Right lobe of liver (tissue), 6 donors: ENCODE measurements around the gene SMIM3. TPM values are rescaled to one million over a fixed set of nuclear protein-coding genes. Genes with fewer than 3 reads are reported as not detected.
"Not testable (repeated sequence)": the region's sequence is repeated elsewhere in the genome, so short reads cannot be mapped to it uniquely, and the experiment has no call there.

Experiments
- ATAC-seq, 4 donors: fragments of 200-7000 bp; cut with Tn5 transposase; one replicate each; pipeline ENCODE4 v1.9.1; 2020; ENCODE audit warnings: mild to moderate bottlenecking in 4 of 4, moderate library complexity in 4 of 4
- DNase-seq, 3 donors: peaks; one replicate each; pipeline ENCODE4 v3.0.0-alpha.2; 2020
- H3K27ac ChIP-seq, 3 donors: fragments of 200-600 bp; one replicate each; pipeline ENCODE4 v1.8.0; 2022
- H3K27me3 ChIP-seq, 2 donors: fragments of 200-600 bp; one replicate each; pipeline ENCODE4 v1.8.0; 2022
- H3K36me3 ChIP-seq, 4 donors: fragments of 200-600 bp; sonication (generic) in 1 of 4; one replicate each; pipeline versions ENCODE4 v1.5.1 to v1.8.0; 2017 to 2022; ENCODE audit warnings: control low read depth in 1 of 4
- H3K4me1 ChIP-seq, 4 donors: fragments of 200-600 bp; sonication (generic) in 1 of 4; one replicate each; pipeline versions ENCODE4 v1.5.1 to v1.8.0; 2017 to 2022; ENCODE audit warnings: control low read depth in 1 of 4
- H3K4me3 ChIP-seq, 3 donors: fragments of 200-600 bp; one replicate each; pipeline ENCODE4 v1.8.0; 2022
- H3K9me3 ChIP-seq, 4 donors: fragments of 200-600 bp; sonication (generic) in 1 of 4; one replicate each; pipeline versions ENCODE4 v1.5.1 to v1.8.0; 2017 to 2022; ENCODE audit warnings: control low read depth in 1 of 4
- POLR2A ChIP-seq: fragments of 450-650 bp; IDR thresholded peaks from one replicate; pipeline ENCODE4 v1.6.1; 2017; ENCODE audit warnings: antibody characterized with exemption, mild to moderate bottlenecking
- WGBS: methylation state at CpG from one replicate; pipeline ENCODE4 v1.1.6; 2018; ENCODE audit warnings: low coverage, low lambda C conversion rate; ENCODE audit not compliant: insufficient coverage; ENCODE audit errors: missing lambda C conversion rate; 5-methylcytosine and 5-hydroxymethylcytosine counted together
- intact Hi-C, 2 donors: fragments of 100-400 bp; cut with DNase I; formaldehyde crosslinking; loops; one replicate each; pipeline versions ENCODE4 v1.11.2 to v1.14.1; 2022
- total RNA-seq, 6 experiments: library from RNA; depleted of rRNA in 2 of 6; stranded (reverse); fragments of >200 nt in 2 of 6; fragmentation: NEBNext Ultra II Directional in 3 of 6; extraction: Animal tissue kit (Norgen Biotek cat#: 25700) in 3 of 6; gene quantifications; one replicate each; pipeline versions ENCODE4 v1.1.0 to v1.2.4, GENCODE V29; 2016 to 2023
- TF ChIP-seq, protein P1 (sequence below), 4 donors: fragments of 200-600 bp in 3 of 4; fragments of 450-650 bp in 1 of 4; IDR thresholded peaks; one replicate each; pipeline versions ENCODE4 v1.5.1 to v1.8.0; 2016 to 2022; ENCODE audit warnings: antibody characterized with exemption in 4 of 4, mild to moderate bottlenecking in 2 of 4
- donor health status: DM: no; HTN: yes; CAD: no.
- donor health status: DM: no; HTN: no; CAD: no.
- donor health status: DM: no; HTN: no; CAD: no.
- donor health status: DM: no; HTN: yes; CAD: no.
- donor health status: DM: no; HTN: yes; CAD: no.

Gene SMIM3
- total RNA-seq, 6 experiments from 2014 or later, result 1.3 to 8.7 (median 3.6) TPM

- DNase-seq (peak in 1 of 3 donors; percentile 28), ATAC-seq (peak; percentile 55 to 95 (median 78))
- no peaks in the 10 kb centered on the region for H3K36me3 ChIP-seq
- intact Hi-C loops, result no loop called here
- peak overlapping the region in 1 of 3 donors; percentile 9 for H3K27ac ChIP-seq
- H3K9me3 ChIP-seq, result no peaks in the 10 kb centered on the region
- H3K27me3 ChIP-seq, result no peaks in the 10 kb centered on the region
- 52% methylated on average over 7 of the region's 7 CpGs for WGBS
- TF ChIP-seq POLR2A, result no peak
- TF ChIP-seq, protein P1, sequence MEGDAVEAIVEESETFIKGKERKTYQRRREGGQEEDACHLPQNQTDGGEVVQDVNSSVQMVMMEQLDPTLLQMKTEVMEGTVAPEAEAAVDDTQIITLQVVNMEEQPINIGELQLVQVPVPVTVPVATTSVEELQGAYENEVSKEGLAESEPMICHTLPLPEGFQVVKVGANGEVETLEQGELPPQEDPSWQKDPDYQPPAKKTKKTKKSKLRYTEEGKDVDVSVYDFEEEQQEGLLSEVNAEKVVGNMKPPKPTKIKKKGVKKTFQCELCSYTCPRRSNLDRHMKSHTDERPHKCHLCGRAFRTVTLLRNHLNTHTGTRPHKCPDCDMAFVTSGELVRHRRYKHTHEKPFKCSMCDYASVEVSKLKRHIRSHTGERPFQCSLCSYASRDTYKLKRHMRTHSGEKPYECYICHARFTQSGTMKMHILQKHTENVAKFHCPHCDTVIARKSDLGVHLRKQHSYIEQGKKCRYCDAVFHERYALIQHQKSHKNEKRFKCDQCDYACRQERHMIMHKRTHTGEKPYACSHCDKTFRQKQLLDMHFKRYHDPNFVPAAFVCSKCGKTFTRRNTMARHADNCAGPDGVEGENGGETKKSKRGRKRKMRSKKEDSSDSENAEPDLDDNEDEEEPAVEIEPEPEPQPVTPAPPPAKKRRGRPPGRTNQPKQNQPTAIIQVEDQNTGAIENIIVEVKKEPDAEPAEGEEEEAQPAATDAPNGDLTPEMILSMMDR (IDR thresholded peaks at IDR 0.05), result no peak
- H3K4me1 ChIP-seq, result no peaks in the 10 kb centered on the region
- no peak overlapping the region for H3K4me3 ChIP-seq
Observed at GRCh38 chr5:150789943-150790611, 11.5 kb downstream of the SMIM3 start.

- TF ChIP-seq POLR2A, result no peak
- TF ChIP-seq, protein P1 (IDR thresholded peaks at IDR 0.05), result no peak
- H3K27me3 ChIP-seq, result no peaks in the 10 kb centered on the region
- H3K4me1 ChIP-seq, result no peaks in the 10 kb centered on the region
- intact Hi-C loops, result no loop called here
- H3K4me3 ChIP-seq, result no peak overlapping the region
- DNase-seq (no peak), ATAC-seq (no peak)
- H3K9me3 ChIP-seq, result no peaks in the 10 kb centered on the region
- H3K27ac ChIP-seq, result no peak overlapping the region
- no peaks in the 10 kb centered on the region for H3K36me3 ChIP-seq
Observed at GRCh38 chr5:150791536-150791935, 13.0 kb downstream of the SMIM3 start.

- intact Hi-C loops, ATAC-seq, H3K27me3 ChIP-seq, H3K4me1 ChIP-seq, DNase-seq, H3K9me3 ChIP-seq, H3K27ac ChIP-seq, H3K4me3 ChIP-seq, H3K36me3 ChIP-seq: not testable (repeated sequence)
- WGBS, result 91% methylated on average over 2 of the region's 2 CpGs
Observed at GRCh38 chr5:150793423-150793888, 14.9 kb downstream of the SMIM3 start.

- 71% methylated on average over 2 of the region's 2 CpGs for WGBS
- intact Hi-C loops, result no loop called here
- Histone ChIP-seq H3K27me3 (no peaks in the 10 kb centered on the region), H3K36me3 (no peaks in the 10 kb centered on the region), H3K4me1 (no peaks in the 10 kb centered on the region), H3K4me3 (no peak overlapping the region), H3K9me3 (no peaks in the 10 kb centered on the region), H3K27ac (no peak overlapping the region)
- no peak for TF ChIP-seq POLR2A
- TF ChIP-seq, protein P1 (IDR thresholded peaks at IDR 0.05), result no peak
- no peak for DNase-seq
- ATAC-seq, result no peak
Observed at GRCh38 chr5:150794927-150795326, 16.4 kb downstream of the SMIM3 start.

DNA sequence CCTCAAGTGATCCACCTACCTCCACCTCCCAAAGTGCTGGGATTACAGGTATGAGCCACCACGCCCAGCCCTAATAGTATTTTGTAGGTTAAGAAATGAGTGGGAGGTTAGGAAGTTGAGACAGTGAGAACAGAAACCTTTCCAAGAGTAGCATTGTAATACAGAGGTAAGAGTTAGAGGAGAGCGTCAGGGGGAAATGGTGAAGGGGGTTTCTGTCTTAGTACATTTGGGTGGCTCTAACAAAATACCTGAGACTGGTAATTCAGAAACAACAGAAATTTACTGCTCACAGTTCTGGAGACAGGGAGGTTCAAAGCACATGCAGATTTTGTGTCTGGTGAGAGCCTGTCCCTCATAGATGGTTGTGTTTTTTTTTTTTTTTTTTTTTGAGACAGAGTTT is 18.8 kb downstream of the SMIM3 start:
- Histone ChIP-seq H3K36me3 (no peaks in the 10 kb centered on the region), H3K4me1 (no peaks in the 10 kb centered on the region), H3K27ac (no peak overlapping the region), H3K9me3 (no peaks in the 10 kb centered on the region), H3K4me3 (no peak overlapping the region), H3K27me3 (no peaks in the 10 kb centered on the region)
- DNase-seq (no peak), ATAC-seq (no peak)
- no peak for TF ChIP-seq POLR2A
- TF ChIP-seq, protein P1 (IDR thresholded peaks at IDR 0.05), result no peak
- 100% methylated on average over 2 of the region's 2 CpGs for WGBS
- intact Hi-C loops, result no loop called here
